Activated CD4-positive, CD25-positive, alpha-beta regulatory T cell treated with anti-CD3 and anti-CD28 coated beads, Interleukin-2, amount 50 U/mL, for 16 hours (primary cell): ENCODE results near the gene FLT3LG.

Experiments
- DNase-seq: peaks from one replicate; pipeline ENCODE4 v3.0.0-alpha.2; 2020; ENCODE audit warnings: low read depth, low spot score

Gene FLT3LG, protein sequence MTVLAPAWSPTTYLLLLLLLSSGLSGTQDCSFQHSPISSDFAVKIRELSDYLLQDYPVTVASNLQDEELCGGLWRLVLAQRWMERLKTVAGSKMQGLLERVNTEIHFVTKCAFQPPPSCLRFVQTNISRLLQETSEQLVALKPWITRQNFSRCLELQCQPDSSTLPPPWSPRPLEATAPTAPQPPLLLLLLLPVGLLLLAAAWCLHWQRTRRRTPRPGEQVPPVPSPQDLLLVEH

DNA sequence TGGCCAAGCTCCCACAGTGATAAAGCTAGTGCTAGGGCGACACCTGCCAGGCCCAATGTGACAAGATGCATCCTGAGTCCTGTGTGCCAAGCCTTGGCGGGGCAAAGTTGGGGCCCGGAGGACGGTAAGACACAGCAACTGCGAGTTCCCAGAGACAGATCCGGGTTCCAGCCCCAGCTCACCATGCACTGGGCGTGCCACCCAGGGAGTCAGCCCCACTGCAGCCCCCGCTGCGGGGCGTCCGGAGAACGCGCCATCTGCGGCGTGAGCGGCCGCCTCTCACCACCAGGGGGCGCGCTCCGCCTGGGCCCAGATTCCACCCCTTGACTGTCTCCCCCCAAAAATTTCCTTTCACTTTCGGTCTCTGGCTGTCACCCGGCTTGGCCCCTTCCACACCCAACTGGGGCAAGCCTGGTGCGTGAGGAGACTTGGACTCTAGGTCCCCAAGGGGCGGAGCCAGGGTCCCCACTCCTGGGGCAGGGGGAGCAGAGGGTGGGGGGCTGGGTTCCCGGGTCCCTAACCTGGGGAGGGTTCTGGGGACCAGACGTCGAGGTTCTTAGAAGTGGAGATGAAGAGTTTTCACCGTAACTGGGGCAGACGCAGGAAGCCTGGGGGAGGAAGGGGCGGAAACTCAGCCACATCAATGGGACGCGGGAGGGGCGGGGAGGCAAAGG is at the start of gene FLT3LG:
Gene FLT3LG, plus strand, starts transcription at position 348 of the 674 bp plus-strand sequence. CDS start 425 bp downstream, outside the sequence.
- DNase-seq: peak; percentile 85

DNA sequence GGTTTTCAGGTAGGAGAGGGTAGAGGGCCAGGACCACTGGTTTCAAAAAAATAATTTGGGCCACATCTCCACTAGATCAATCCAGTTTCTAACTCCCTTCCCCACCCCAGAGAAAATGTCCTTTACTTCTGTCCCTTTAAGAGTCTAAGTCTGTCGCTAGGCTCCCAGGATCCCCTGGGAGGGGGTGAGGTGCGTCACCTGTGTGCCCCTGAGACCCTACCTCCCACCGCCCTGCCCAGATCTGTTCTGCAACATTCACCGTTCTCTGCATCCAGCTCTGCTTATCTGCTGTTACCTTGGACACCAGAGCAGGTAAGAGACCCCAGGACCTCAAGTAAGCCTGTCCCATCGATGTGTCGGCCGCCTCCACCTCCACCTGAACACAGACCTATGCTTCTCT is 48.8 kb upstream of the FLT3LG start, which contains the start of gene GFY:
Gene GFY, plus strand, starts transcription at position 211 of the 400 bp plus-strand sequence. CDS start 1,043 bp downstream, outside the sequence.
- no peak for DNase-seq

DNA sequence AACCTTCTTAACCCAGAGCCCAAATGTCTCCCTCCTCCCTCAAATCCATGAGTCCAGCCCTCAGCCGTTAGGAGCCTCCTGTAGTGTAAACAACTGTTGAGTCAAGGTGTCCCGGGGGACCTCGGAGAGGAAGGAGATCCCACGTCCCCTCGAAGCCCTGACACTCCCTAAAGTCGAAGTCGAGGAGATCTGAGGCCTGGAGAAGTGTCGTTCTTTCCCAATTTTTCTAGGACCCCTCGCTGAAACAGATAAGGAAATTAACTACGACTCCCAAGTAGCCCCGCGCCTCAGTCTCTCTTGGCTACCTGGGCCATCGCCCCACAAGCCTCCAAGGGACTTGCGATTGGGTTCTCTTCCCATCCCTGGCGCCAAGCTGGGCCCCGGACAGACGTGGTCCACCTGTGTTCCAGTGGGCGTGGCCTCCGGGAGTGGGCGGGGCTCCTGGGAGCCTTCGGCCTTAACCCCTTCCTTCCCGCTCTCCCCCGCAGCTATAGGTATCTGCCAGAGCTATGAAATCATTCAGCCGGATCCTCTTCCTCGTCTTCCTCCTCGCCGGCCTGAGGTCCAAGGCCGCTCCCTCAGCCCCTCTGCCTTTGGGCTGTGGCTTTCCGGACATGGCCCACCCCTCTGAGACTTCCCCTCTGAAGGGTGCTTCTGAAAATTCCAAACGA is 48.0 kb upstream of the FLT3LG start:
- DNase-seq: no peak

DNA sequence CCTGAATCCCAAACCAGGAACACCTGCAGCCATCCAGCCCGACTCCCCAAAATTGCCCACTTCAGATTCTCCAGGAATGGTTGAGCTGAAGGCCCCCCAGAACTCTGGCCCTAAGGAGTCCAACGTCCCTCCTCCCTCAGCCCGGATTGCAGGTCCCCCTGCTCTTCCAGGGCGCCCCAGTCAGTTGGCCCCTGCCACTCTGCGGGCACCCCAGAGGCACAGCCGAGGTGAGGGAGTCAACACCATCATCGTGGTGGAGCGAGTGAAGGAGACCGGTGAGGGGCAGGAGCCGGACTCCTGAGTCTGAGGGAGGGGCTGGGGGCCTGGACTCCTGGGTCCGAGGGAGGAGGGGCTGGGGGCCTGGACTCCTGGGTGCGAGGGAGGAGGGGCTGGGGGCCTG is 46.7 kb upstream of the FLT3LG start:
- DNase-seq: no peak

DNA sequence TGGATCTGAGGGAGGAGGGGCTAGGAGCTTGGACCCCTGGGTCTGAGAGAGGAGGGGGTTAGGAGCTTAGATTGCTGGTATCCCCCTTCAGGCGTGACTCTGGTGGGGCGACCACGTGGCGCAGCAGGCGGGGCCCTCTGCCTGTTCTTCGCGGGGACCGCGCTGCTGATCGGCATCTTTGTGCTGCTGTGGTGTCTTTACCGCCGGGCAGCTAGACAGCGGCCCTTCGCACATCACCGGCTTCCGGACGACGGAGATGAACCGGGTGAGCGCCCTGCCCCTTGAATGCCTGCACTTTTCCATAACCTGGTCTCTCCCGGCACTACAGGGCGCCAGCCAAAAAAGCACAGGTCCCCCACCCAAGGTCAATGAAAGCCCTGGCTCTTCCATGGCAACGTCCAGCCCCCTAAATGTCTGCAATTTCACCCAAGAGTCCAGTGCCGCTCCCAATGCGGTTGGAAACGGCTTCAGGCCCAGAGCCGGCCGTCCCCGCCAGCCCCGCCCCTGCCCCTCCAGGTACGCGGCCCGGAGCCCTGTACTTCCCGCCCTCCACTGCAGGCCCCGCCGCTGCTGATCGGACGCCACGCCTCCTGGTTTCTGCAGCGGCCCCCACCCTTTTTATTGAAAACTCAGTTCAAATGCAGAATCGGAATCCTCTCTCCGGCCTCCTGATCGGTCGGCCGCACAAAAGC is 46.0 kb upstream of the FLT3LG start:
- no peak for DNase-seq

DNA sequence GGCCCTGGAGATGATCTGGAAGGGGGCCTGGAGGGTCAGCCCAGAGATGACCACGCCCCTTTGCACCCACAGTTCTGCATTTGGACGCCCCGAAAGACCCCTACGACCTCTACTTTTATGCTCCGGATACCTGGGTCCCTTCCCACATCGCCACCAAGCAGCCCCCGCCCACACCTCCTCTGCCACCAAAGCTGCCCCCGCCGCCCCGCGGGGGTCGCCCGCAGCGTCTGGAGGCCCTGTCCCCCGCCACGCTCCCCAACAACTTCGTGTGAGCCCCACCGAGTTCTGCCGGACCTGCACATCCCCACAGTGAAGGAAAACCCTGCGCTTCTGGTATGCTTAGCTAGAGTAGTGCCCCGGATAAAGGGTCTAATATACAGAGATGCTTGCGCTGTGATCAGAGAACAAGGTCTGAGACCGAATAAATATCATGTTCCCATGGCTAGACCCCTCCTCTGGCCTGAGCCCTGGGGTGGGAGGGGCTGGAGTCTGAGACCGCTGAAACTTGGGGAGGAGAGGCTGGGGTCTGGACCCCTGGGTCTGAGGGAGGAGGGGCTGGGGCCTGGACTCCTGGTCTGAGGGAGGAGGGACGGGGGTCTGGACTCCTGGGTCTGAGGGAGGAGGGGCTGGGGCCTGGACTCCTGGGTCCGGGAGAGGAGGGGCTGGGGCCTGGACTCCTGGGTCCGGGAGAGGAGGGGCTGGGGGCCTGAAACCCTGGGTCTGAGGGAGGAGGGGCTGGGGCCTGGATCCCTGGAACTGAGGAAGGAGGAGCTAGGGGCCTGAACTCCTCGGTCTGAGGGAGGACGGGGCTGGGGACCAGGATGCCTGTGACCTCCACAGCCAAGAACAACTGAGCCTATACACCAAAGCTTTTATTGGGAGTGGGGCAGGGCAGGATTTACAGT is 45.2 kb upstream of the FLT3LG start:
- DNase-seq: no peak

DNA sequence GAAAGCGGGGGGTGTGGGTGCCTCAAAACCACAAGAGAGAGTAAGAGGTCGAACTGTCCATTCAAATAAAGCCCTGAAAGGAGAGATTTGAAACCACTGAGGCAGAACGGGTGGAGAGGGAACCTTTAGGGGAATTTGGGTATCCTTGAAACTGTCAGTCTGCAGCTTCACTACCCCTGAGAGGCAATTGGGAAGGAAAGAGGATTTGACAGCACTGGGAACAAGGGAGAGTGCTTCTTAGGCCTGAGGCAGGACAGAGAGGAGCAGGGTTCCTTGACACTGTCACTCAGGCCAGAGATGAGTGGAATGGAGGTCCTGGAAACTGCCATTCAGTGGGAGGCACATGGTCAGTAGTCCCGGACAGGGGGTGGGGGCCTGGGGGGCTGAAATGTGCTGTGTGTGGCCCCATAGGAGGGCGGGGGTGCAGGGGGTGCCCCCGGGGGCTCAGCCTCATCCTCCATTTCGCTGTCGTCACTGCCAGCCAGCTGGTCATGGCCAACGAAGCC is 43.8 kb upstream of the FLT3LG start:
- no peak for DNase-seq

DNA sequence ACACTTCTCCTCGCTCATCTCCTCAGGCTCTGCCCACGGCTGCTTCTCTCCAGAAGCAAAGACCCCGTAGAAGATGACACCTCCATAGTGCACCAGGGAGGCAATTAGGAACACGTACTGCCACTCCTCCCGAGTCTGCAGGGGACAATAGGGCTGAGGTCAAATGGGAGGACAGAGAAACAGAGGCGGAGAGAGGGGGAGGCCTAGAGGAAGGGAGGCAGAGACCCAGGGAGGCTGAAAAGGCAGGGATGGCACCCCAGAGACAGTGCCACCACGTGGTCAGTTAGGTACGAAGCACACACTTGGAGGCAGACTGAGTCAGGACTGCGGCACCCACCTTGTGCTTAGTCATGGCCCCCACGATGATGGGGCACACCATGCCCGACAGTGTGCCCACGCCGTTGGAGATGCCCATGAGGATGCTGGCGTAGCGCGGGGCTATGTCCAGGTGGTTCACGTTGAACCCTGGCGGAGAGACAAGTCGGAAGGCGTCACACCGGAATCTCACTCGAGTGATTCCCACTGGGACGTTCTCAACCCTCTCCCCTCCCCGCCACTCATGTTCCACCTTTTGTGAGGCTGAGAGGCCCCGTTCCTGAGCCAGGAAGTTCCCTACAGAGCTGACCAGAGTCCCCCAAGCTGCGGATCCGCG is 43.2 kb upstream of the FLT3LG start:
- DNase-seq: no peak

DNA sequence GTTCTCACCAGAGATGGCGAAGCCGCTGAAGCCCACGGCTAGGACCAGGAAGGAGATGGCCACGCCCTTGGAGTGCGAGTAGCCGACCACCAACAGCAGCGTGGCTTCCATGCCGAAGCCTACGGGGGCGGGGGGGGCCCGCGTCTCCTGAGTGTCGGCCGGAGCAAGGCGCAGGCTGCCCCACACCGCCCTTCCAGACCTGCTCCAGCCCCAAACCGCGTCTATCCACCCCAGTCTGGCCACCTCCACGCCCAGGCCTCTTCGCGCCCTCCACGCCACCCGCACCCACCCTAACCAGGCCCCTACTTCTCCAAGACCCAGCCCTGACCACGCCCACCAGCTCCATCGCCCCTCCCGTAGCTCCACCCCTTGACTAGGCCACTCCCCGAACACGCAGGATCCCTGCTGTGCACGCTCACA is 42.7 kb upstream of the FLT3LG start:
- no peak for DNase-seq

DNA sequence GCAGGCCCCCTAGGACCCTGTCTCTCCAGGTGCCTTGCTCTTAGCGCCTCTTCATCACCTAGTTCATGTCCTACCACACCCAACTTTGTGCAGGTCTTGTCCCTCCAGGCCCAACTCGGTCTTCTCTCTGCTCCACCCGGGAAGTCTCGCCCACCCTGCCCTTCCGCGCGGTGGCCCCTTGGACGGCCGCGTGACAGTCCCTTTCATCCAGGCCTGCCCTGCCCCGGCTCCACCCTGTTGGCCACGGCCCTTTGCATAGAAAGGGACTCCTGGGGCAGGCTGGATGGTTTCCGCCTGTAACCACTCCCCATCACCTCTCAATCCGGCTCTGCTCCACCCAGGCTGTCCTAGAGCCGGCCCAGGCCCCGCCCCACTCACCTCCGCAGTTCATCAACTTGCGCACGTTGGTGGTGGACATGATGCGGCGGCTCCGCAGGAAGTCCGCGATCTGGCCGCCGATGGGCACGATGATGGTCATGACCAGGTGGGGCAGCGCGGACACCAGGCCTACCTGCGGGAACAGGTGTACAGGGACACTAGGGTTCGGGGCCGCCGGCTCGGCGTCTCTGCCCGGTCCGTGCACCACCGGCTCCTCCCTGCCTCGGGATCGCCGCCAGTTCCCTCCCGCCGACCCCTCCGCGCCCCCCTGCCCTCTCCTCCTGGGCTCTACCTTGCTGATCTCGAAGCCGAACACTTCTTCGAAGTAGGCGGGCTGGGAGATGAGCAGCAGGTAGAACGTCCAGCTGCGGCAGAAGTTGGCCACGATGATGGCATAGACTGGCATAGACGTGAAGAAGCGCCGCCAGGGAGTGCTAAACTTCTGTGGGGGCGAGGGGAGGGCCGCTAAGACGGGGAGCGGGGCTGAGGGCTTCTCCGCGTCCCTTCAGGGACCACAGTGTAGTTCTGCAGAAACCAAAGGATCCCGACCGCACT is 41.6 kb upstream of the FLT3LG start:
- DNase-seq: no peak

DNA sequence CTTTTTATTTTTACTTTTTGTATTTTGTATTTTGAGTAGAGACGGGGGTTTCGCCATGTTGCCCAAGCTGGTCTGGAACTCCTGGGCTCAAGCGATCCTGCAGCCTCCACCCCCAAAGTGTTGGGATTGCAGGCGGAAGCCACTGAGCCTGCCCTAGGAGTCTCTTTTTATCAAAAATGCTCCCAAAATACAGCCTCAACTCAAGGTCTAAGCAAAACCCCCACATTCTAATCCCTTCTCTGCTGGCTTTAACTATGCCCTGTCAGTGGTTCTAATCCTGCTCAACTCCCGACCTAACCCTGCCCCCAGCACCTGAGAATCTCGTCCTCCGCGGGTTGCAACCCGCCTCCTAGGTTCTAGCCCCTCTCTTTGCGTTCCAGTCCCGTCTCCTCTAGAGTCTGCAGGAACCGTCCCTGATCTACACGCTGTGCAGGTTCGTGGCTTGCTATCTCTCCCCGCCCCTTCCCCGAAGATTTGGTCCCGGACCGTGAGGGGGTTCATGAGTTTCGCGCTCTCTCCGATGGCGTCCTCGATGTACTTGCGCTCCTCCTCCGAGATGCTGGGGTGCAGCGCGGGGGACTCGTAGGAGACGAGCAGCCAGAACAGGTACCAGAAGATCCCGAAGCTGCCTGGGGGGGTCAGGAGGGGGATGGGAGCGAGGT is 40.6 kb upstream of the FLT3LG start:
- no peak for DNase-seq

DNA sequence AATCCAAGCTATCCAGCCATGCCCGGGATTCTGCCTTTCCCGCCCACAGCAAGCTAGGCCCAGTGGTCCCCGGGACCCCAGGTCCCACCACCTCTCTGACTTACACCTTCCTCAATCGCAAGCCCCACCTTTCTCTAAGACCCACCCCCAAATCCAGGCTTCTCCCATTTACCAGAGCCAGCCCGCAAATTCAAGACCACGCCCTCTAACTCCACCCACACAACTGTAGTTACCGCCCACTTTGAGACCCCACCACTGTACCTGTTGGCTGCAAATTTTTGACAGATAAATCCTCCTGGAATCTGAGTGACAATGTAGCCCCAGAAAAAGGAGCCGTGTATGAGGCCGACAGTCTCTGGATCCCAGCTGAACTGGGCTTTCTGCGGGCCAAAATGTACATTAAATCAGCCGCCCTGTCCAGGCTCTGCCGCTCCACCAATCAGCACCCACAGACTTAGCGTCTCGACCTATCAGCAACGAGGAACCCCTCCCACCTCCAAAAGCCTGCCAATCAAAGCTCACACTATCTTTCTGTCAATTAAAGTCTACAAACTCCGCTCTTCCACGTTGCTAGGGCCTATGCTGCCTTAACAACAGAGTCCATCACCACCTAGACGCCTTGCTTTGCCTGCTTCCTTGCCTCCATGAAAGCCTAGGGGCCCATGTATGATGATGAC is 39.0 kb upstream of the FLT3LG start:
- DNase-seq: no peak

DNA sequence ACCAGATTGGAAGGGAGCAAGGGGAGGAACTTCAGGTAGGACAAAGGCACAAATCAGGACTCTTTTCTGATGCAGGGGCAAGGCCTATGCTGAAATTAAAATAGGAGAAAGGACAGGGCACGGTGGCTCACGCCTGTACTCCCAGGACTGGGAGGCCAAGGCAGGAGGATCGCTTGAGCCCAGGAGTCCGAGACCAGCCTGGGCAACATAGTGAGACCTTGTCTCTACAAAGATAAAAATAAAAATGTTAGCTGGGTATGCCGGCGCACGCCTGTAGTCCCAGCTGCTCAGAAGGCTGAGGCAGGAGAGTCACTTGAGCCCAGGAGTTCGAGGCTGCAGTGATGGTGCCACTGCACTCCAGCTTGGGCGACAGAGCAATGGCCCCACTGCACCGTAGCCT is 38.3 kb upstream of the FLT3LG start:
- DNase-seq: no peak

DNA sequence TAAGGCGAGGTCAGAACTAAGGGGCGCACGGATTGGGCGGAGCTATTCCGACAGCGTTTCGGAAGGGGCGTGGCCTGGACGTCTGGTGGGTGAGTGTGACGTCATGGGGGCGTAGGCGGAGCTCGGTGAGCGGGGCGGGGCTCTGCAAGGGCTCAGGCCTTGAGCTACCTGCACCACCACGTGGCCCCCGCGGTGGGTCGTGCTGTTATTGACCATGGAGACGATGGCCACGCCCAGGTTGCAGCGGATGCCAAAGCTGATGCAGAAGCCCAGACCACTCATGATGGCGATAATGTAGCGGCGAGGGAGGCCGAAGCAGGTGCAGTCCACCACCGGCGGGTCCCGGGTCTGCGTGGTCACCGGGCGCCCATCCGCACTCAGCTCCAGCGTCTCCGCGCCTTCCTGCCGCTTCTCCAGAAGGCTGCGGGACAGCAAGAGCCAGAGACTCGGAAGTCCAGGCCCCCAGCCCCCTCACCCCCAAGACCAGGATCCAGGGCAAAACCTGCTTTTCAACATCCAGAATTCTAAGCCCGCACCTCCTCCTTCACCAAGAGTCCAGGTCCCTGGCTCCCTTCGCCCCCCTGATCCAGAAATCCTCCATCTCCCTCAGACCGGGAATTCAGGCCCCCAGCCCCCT is 37.5 kb upstream of the FLT3LG start:
- DNase-seq: no peak

DNA sequence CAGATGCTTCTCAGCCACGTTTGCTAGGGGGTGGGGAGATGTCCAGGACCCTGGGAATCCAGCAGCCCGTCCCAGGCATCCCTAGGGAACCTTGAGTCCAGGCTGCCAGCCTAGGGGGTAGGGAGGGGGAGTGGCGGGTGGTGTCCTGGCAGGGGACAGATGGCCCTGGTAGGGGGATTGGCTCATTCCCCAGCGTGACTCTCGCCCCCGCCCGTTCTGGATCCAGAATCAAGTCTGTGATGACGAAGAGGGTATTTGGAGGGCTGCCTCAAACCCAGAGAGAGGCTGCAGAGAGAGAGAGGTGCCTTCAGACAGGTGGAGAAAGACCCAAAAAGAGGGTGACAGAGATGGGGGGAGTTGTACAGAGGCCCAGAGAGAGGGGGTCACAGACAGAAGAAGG is 36.8 kb upstream of the FLT3LG start:
- no peak for DNase-seq

DNA sequence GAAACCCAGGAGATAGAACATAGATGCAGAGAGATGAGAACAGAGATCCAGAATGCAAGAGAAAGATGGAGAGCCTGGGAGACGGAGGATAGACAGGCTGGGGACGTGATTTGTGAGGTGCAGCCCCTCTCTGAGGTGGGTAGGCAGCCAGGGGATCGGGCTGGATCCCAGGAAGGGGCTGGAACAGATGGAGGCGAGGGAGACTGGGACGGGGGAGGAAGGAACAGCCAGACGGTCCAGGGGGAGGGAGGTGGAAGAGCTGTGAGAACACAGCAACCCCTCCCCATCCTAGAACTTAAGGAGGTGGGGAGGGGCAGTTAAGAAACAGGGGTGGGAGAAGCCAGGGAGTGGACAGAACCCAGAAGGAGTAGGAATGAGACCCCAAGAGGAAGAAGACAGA is 35.8 kb upstream of the FLT3LG start:
- no peak for DNase-seq

DNA sequence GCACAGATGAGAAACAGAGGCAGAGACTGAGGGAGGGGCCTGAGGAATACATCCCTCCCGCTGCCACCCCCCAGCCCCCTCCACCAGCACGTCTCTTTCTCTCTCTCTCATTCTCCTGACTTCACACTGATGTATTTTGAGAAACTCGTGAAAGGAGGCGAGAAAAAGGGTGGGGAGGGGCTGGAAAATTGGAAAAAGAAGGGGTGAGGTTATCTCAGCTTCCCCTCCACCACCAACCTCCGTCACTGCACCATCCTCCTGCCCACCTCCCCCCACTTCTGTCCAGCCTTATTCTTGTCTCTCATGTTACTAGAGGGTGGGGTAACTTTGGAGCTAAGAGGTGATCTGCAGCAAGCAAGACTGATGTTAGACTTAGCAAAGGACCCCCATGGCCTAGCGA is 34.2 kb upstream of the FLT3LG start:
- DNase-seq: no peak
